Measurements from ENCODE around the gene DEGS2. TPM values are rescaled to one million over a fixed set of nuclear protein-coding genes. Genes with fewer than 3 reads are reported as not detected.

Gene DEGS2
- total and polyA plus RNA-seq, 2 experiments from 2014 or later, result 1.4 TPM; not detected in 1

DNA sequence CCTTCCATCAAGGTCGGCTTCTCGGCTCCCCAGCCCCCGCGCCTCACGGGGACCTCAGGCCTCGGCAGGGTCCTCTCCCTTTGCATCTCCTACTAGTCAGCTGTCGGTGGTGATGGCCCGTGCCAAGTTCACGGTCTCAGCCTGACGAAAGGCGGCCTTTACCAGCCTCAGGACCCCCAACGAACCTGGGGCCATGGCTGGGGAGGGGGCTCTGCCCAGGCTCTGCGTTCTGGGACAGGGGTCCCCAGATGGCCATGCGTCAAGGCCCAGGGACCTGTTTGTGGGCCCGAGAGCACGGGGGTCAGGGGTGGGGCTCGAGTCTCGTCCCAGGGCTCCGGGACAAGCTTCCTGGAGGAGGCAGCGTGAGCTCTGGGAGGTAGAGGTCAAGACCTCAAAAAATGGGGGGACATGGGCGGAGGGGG is 32.8 kb upstream of the DEGS2 start:
- no peaks in the 10 kb centered on the region for H3K9me2 ChIP-seq (ENCODE audit: insufficient read depth)
- H3K4me3 ChIP-seq, result peak overlapping the region; percentile 53
- H3K9me3 ChIP-seq (ENCODE audit: low read depth), result no peaks in the 10 kb centered on the region
- peak overlapping the region; percentile 88 for H3K9ac ChIP-seq
- H3K27ac ChIP-seq, result peak overlapping the region; percentile 43; the same call in 1 of the 2 replicates
- H3K27me3 ChIP-seq (replicated peaks; ENCODE audit: insufficient read depth), result no peaks in the 10 kb centered on the region
- H3K79me2 ChIP-seq (ENCODE audit: insufficient read depth), result no peaks in the 10 kb centered on the region
- peak overlapping the region; percentile 82 for H3K4me2 ChIP-seq (ENCODE audit: unreplicated experiment)
- in situ Hi-C loops (cut with MboI), result loop anchor here (5.0 kb wide), 1 partner anchor 210 kb away; no protein-coding TSS in a partner anchor
- no peaks in the 10 kb centered on the region for H3K36me3 ChIP-seq (ENCODE audit: low read depth)
- peak overlapping the region; percentile 99 for H2AFZ ChIP-seq
- no peak for DNase-seq
- TF ChIP-seq EZH2 (IDR thresholded peaks at IDR 0.05; ENCODE audit: insufficient read depth, poor library complexity, severe bottlenecking), result no peak
- TF ChIP-seq EZH2phosphoT487 (IDR thresholded peaks at IDR 0.05; ENCODE audit: insufficient read depth, low read depth), result no peak
- no peaks in the 10 kb centered on the region for H4K20me1 ChIP-seq (ENCODE audit: insufficient read depth)
- peaks cover 6% of the 10 kb centered on the region; the same call in 1 of the 2 replicates for H3K4me1 ChIP-seq (ENCODE audit: insufficient read depth)
- WGBS, 2 experiments (ENCODE audit: low coverage in 1 of 2, low lambda C conversion rate in 2 of 2, missing lambda C conversion rate in 2 of 2), result 56 to 67% methylated on average over 15 to 21 of the region's 21 CpGs
- peaks cover 4% of the 10 kb centered on the region; the same call in 1 of the 2 replicates for H3F3A ChIP-seq (ENCODE audit: insufficient read depth)

DNA sequence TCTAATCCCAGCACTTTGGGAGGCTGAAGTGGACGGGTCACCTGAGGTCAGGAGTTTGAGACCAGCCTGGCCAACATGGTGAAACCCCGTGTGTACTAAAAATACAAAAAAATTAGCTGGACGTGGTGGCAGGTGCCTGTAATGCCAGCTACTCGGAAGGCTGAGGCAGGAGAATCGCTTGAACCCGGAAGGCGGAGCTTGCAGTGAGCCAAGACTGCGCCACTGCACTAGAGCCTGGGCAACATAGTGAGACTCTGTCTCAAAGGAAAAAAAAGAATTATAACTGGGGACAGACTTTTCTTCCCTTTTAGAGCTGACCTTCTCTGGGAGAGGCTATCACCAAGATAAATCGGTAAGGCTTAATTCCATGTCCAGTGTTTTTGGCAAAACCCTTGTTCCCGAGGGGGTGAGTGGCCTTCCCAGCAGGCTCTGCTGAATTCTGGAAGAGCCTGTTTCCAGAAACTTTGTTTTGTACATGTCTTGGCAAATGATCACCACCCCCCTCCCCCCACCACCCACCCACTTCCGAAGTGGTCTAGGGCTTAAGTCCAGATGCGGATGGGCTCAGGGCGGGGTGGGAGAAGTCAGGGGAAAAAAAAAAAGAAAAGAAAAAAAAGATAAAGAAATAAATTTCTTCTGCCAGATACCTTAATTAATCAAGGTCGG is 32.3 kb upstream of the DEGS2 start:
- Histone ChIP-seq H3K9me2 (ENCODE audit: insufficient read depth) (no peaks in the 10 kb centered on the region), H4K20me1 (ENCODE audit: insufficient read depth) (no peaks in the 10 kb centered on the region), H3F3A (ENCODE audit: insufficient read depth) (peaks cover 4% of the 10 kb centered on the region; the same call in 1 of the 2 replicates), H3K4me1 (ENCODE audit: insufficient read depth) (peaks cover 6% of the 10 kb centered on the region; the same call in 1 of the 2 replicates), H3K4me2 (ENCODE audit: unreplicated experiment) (peak overlapping the region; percentile 82), H3K27ac (no peak overlapping the region), H3K36me3 (ENCODE audit: low read depth) (no peaks in the 10 kb centered on the region), H3K79me2 (ENCODE audit: insufficient read depth) (no peaks in the 10 kb centered on the region), H3K9me3 (ENCODE audit: low read depth) (no peaks in the 10 kb centered on the region), H2AFZ (peak overlapping the region; percentile 99), H3K27me3 (replicated peaks; ENCODE audit: insufficient read depth) (no peaks in the 10 kb centered on the region), H3K4me3 (no peak overlapping the region), H3K9ac (peak overlapping the region; percentile 88; the same call in 1 of the 2 replicates)
- no peak for TF ChIP-seq EZH2phosphoT487 (IDR thresholded peaks at IDR 0.05; ENCODE audit: insufficient read depth, low read depth)
- TF ChIP-seq EZH2 (IDR thresholded peaks at IDR 0.05; ENCODE audit: insufficient read depth, poor library complexity, severe bottlenecking), result no peak
- 89% methylated on average over 14 of the region's 14 CpGs for whole genome bisulfite sequencing, 2 experiments (ENCODE audit: low coverage in 1 of 2, low lambda C conversion rate in 2 of 2, missing lambda C conversion rate in 2 of 2)
- in situ Hi-C loops (cut with MboI), result loop anchor here (5.0 kb wide), 1 partner anchor 209 kb away; no protein-coding TSS in a partner anchor
- DNase-seq, result no peak

GRCh38 chr14:100190126-100190525 is 30.7 kb upstream of the DEGS2 start:
- H3K9me3 ChIP-seq (ENCODE audit: low read depth), result no peaks in the 10 kb centered on the region
- H3F3A ChIP-seq (ENCODE audit: insufficient read depth), result peaks cover 4% of the 10 kb centered on the region; the same call in 1 of the 2 replicates
- no peak for DNase-seq
- no peak overlapping the region for H3K4me3 ChIP-seq
- 93% methylated on average over 1 of the region's 1 CpG for WGBS, 2 experiments (ENCODE audit: low coverage in 1 of 2, low lambda C conversion rate in 2 of 2, missing lambda C conversion rate in 2 of 2)
- TF ChIP-seq EZH2 (IDR thresholded peaks at IDR 0.05; ENCODE audit: insufficient read depth, poor library complexity, severe bottlenecking) (no peak), EZH2phosphoT487 (IDR thresholded peaks at IDR 0.05; ENCODE audit: insufficient read depth, low read depth) (no peak)
- no peak overlapping the region for H3K4me2 ChIP-seq (ENCODE audit: unreplicated experiment)
- H4K20me1 ChIP-seq (ENCODE audit: insufficient read depth), result no peaks in the 10 kb centered on the region
- H3K27ac ChIP-seq, result no peak overlapping the region
- H3K79me2 ChIP-seq (ENCODE audit: insufficient read depth), result no peaks in the 10 kb centered on the region
- H3K27me3 ChIP-seq (replicated peaks; ENCODE audit: insufficient read depth), result no peaks in the 10 kb centered on the region
- H3K9me2 ChIP-seq (ENCODE audit: insufficient read depth), result no peaks in the 10 kb centered on the region
- in situ Hi-C loops (cut with MboI), result loop anchor here (5.0 kb wide), 1 partner anchor 208 kb away; no protein-coding TSS in a partner anchor
- no peak overlapping the region for H3K9ac ChIP-seq
- H2AFZ ChIP-seq, result no peak overlapping the region
- H3K36me3 ChIP-seq (ENCODE audit: low read depth), result no peaks in the 10 kb centered on the region
- peaks cover 6% of the 10 kb centered on the region; the same call in 1 of the 2 replicates for H3K4me1 ChIP-seq (ENCODE audit: insufficient read depth)

- H3K27ac ChIP-seq, result no peak overlapping the region
- H3K27me3 ChIP-seq (replicated peaks; ENCODE audit: insufficient read depth), result no peaks in the 10 kb centered on the region
- 87 to 89% methylated on average over 10 to 12 of the region's 12 CpGs for WGBS, 2 experiments (ENCODE audit: low coverage in 1 of 2, low lambda C conversion rate in 2 of 2, missing lambda C conversion rate in 2 of 2)
- H2AFZ ChIP-seq, result no peak overlapping the region
- DNase-seq, result no peak
- no peak overlapping the region for H3K9ac ChIP-seq
- peaks cover 3% of the 10 kb centered on the region; the same call in 1 of the 2 replicates for H3F3A ChIP-seq (ENCODE audit: insufficient read depth)
- TF ChIP-seq EZH2 (IDR thresholded peaks at IDR 0.05; ENCODE audit: insufficient read depth, poor library complexity, severe bottlenecking) (no peak), EZH2phosphoT487 (IDR thresholded peaks at IDR 0.05; ENCODE audit: insufficient read depth, low read depth) (no peak)
- no peaks in the 10 kb centered on the region for H3K36me3 ChIP-seq (ENCODE audit: low read depth)
- no peaks in the 10 kb centered on the region for H3K9me2 ChIP-seq (ENCODE audit: insufficient read depth)
- in situ Hi-C loops (cut with MboI), result no loop called here
- no peak overlapping the region for H3K4me3 ChIP-seq
- no peaks in the 10 kb centered on the region for H4K20me1 ChIP-seq (ENCODE audit: insufficient read depth)
- no peak overlapping the region for H3K4me2 ChIP-seq (ENCODE audit: unreplicated experiment)
- no peaks in the 10 kb centered on the region for H3K79me2 ChIP-seq (ENCODE audit: insufficient read depth)
- H3K4me1 ChIP-seq (ENCODE audit: insufficient read depth), result peaks cover 6% of the 10 kb centered on the region; the same call in 1 of the 2 replicates
- H3K9me3 ChIP-seq (ENCODE audit: low read depth), result no peaks in the 10 kb centered on the region
Measured at GRCh38 chr14:100188392-100189030, 29.1 kb upstream of the DEGS2 start.
